NAMALWA (cell line): ENCODE results near the gene FBN1.

ENCODE experiments used
- DNase-seq: peaks from one replicate; pipeline ENCODE4 v3.0.0-alpha.2; 2015; ENCODE audit warnings: low spot score

Gene FBN1

GRCh38 chr15:48514103-48514816 lies 131.2 kb downstream of the FBN1 start:
- DNase-seq = no peak

- no peak for DNase-seq
Observed at GRCh38 chr15:48510976-48511375, 134.5 kb downstream of the FBN1 start.

- peak; percentile 76 for DNase-seq
Observed at GRCh38 chr15:48507416-48508065, 138.0 kb downstream of the FBN1 start.

GRCh38 chr15:48505067-48505466 lies 140.4 kb downstream of the FBN1 start:
- no peak for DNase-seq

- DNase-seq = no peak
Observed at GRCh38 chr15:48501208-48501607, 144.3 kb downstream of the FBN1 start.

GRCh38 chr15:48500595-48500994 lies 144.9 kb downstream of the FBN1 start:
- no peak for DNase-seq

GRCh38 chr15:48499978-48500377 lies 145.5 kb downstream of the FBN1 start:
- no peak for DNase-seq

GRCh38 chr15:48498828-48499227 lies 146.7 kb downstream of the FBN1 start:
- no peak for DNase-seq

GRCh38 chr15:48494631-48495030 lies 150.9 kb downstream of the FBN1 start:
- no peak for DNase-seq

- no peak for DNase-seq
Observed at GRCh38 chr15:48493763-48494225, 151.7 kb downstream of the FBN1 start.

- DNase-seq = no peak
Observed at GRCh38 chr15:48493084-48493762, 152.3 kb downstream of the FBN1 start.

- DNase-seq = no peak
Observed at GRCh38 chr15:48486228-48486627, 159.3 kb downstream of the FBN1 start.

- no peak for DNase-seq
Observed at GRCh38 chr15:48481802-48482201, 163.7 kb downstream of the FBN1 start.

GRCh38 chr15:48479751-48480150 lies 165.8 kb downstream of the FBN1 start:
- DNase-seq = no peak

GRCh38 chr15:48478581-48478980 lies 166.9 kb downstream of the FBN1 start:
- no peak for DNase-seq

GRCh38 chr15:48477795-48478360 lies 167.6 kb downstream of the FBN1 start:
- DNase-seq = no peak

- DNase-seq = no peak
Observed at GRCh38 chr15:48475600-48476395, 169.7 kb downstream of the FBN1 start.

- DNase-seq = no peak
Observed at GRCh38 chr15:48473667-48474066, 171.8 kb downstream of the FBN1 start.

- DNase-seq = no peak
Observed at GRCh38 chr15:48472756-48473155, 172.8 kb downstream of the FBN1 start.

GRCh38 chr15:48471073-48471472 lies 174.4 kb downstream of the FBN1 start:
- DNase-seq = no peak

GRCh38 chr15:48470096-48470495 lies 175.4 kb downstream of the FBN1 start:
- DNase-seq = no peak

- no peak for DNase-seq
Observed at GRCh38 chr15:48469681-48470080, 175.8 kb downstream of the FBN1 start.
